ENCODE data around the gene EP400.

The EP400 gene

GRCh38 chr12:132125736-132126135 lies 176.0 kb downstream of the EP400 start:
- no peak overlapping the region for H3K4me3 ChIP-seq (ENCODE audit: low read depth, low read length)
- no peak for DNase-seq (ENCODE audit: low read depth)

- no peak overlapping the region for H3K4me3 ChIP-seq (ENCODE audit: low read depth, low read length)
- DNase-seq (ENCODE audit: low read depth), result no peak
Measured at GRCh38 chr12:132127041-132127440, 177.3 kb downstream of the EP400 start.

GRCh38 chr12:132129007-132129406 lies 179.3 kb downstream of the EP400 start:
- no peak for DNase-seq (ENCODE audit: low read depth)
- no peak overlapping the region for H3K4me3 ChIP-seq (ENCODE audit: low read depth, low read length)

- no peak overlapping the region for H3K4me3 ChIP-seq (ENCODE audit: low read depth, low read length)
- no peak for DNase-seq (ENCODE audit: low read depth)
Measured at GRCh38 chr12:132130690-132131089, 180.9 kb downstream of the EP400 start.
